CD14-positive monocyte (primary cell): Measurements from ENCODE around the gene LIPI. TPM values are rescaled to one million over a fixed set of nuclear protein-coding genes. Genes with fewer than 3 reads are reported as not detected.

Experiments
- DNase-seq, 3 donors: peaks; one replicate each; pipeline ENCODE4 v3.0.0-alpha.2; 2011 to 2022
- H2AFZ ChIP-seq: 2 replicates; pipeline ENCODE4 v1.6.0; 2012; ENCODE audit warnings: mild to moderate bottlenecking, low read depth, low read length, inconsistent platforms; ENCODE audit not compliant: insufficient read depth, poor library complexity, severe bottlenecking
- H3K27ac ChIP-seq, 2 donors: 1 replicate in 1 of 2; 2 replicates in 1 of 2; pipeline ENCODE4 v1.5.1; 2012 to 2013; ENCODE audit warnings: low read length in 2 of 2, control low read depth in 1 of 2, inconsistent platforms in 1 of 2, low read depth in 1 of 2, mild to moderate bottlenecking in 1 of 2
- H3K27me3 ChIP-seq, 2 donors: one replicate each; pipeline versions ENCODE4 v1.6.0 to v1.6.1; 2011 to 2013; ENCODE audit warnings: low read length in 2 of 2; ENCODE audit not compliant: control insufficient read depth in 2 of 2, insufficient read depth in 2 of 2
- H3K36me3 ChIP-seq, 2 donors: replicated peaks in 1 of 2; 1 replicate in 1 of 2; 2 replicates in 1 of 2; pipeline versions ENCODE4 v1.5.1 to v1.6.1; 2012 to 2013; ENCODE audit warnings: low read length in 2 of 2, control low read depth in 1 of 2, inconsistent platforms in 1 of 2, mild to moderate bottlenecking in 1 of 2; ENCODE audit not compliant: insufficient read depth in 2 of 2, control insufficient read depth in 1 of 2
- H3K4me1 ChIP-seq, 2 donors: 1 replicate in 1 of 2; 2 replicates in 1 of 2; pipeline versions ENCODE4 v1.5.1 to v1.6.1; 2012 to 2013; ENCODE audit warnings: low read length in 2 of 2, control low read depth in 1 of 2, inconsistent platforms in 1 of 2, mild to moderate bottlenecking in 1 of 2, moderate library complexity in 1 of 2; ENCODE audit not compliant: insufficient read depth in 2 of 2, control insufficient read depth in 1 of 2
- H3K4me2 ChIP-seq: replicated peaks from 2 replicates; pipeline ENCODE3; 2012; ENCODE audit warnings: low read length, moderate library complexity, mild to moderate bottlenecking; ENCODE audit not compliant: poor library complexity, severe bottlenecking; ENCODE audit errors: extremely low read depth
- H3K4me3 ChIP-seq, 3 experiments: fragments of 200-600 bp in 1 of 3; sonication (generic) in 1 of 3; replicated peaks in 1 of 3; 1 replicate in 2 of 3; 2 replicates in 1 of 3; pipeline ENCODE4 v1.5.1; 2011 to 2013; ENCODE audit warnings: low read length in 3 of 3, mild to moderate bottlenecking in 3 of 3, control low read depth in 2 of 3, low read depth in 2 of 3, inconsistent platforms in 1 of 3, moderate library complexity in 1 of 3
- H3K79me2 ChIP-seq: 2 replicates; pipeline ENCODE4 v1.6.0; 2012; ENCODE audit warnings: mild to moderate bottlenecking, control low read depth, inconsistent platforms, low read length, moderate library complexity; ENCODE audit not compliant: insufficient read depth
- H3K9ac ChIP-seq: 2 replicates; pipeline ENCODE4 v1.6.0; 2017; ENCODE audit warnings: low read length, mild to moderate bottlenecking; ENCODE audit not compliant: insufficient read depth, poor library complexity, severe bottlenecking
- H3K9me3 ChIP-seq, 2 donors: replicated peaks in 1 of 2; 1 replicate in 1 of 2; 2 replicates in 1 of 2; pipeline versions ENCODE4 v1.5.1 to v1.6.1; 2012 to 2013; ENCODE audit warnings: low read length in 2 of 2, control low read depth in 1 of 2; ENCODE audit not compliant: control insufficient read depth in 1 of 2, insufficient read depth in 1 of 2
- H4K20me1 ChIP-seq: 2 replicates; pipeline ENCODE4 v1.6.0; 2012; ENCODE audit warnings: mild to moderate bottlenecking, low read length, control low read depth, moderate library complexity; ENCODE audit not compliant: insufficient read depth
- H3K27ac Mint-ChIP-seq, 7 donors: one replicate each; pipeline ENCODE4 v1.8.0; 2020; ENCODE audit warnings: mild to moderate bottlenecking in 7 of 7, mixed read lengths in 7 of 7, moderate library complexity in 6 of 7, inconsistent platforms in 2 of 7
- H3K27me3 Mint-ChIP-seq, 3 donors: one replicate each; pipeline ENCODE4 v1.8.0; 2021 to 2022; ENCODE audit warnings: low read depth in 3 of 3, mild to moderate bottlenecking in 3 of 3, mixed read lengths in 3 of 3, moderate library complexity in 3 of 3, inconsistent platforms in 1 of 3
- H3K36me3 Mint-ChIP-seq, 2 donors: one replicate each; pipeline ENCODE4 v1.8.0; 2020; ENCODE audit warnings: mixed read lengths in 2 of 2, inconsistent platforms in 1 of 2, mild to moderate bottlenecking in 1 of 2
- H3K4me1 Mint-ChIP-seq: one replicate; pipeline ENCODE4 v1.8.0; 2020; ENCODE audit warnings: mild to moderate bottlenecking, mixed read lengths
- H3K4me3 Mint-ChIP-seq, 2 donors: one replicate each; pipeline ENCODE4 v1.8.0; 2020; ENCODE audit warnings: mild to moderate bottlenecking in 2 of 2, mixed read lengths in 2 of 2, moderate library complexity in 1 of 2
- H3K9me3 Mint-ChIP-seq, 7 donors: one replicate each; pipeline ENCODE4 v1.8.0; 2020 to 2022; ENCODE audit warnings: mixed read lengths in 7 of 7, mild to moderate bottlenecking in 6 of 7, moderate library complexity in 6 of 7, inconsistent platforms in 2 of 7
- CTCF ChIP-seq: fragments of 200-600 bp; IDR thresholded peaks from one replicate; pipeline ENCODE4 v1.8.0; 2022; ENCODE audit warnings: antibody characterized with exemption, mild to moderate bottlenecking
- WGBS: methylation state at CpG from one replicate; pipeline ENCODE4 v1.1.5; 2013; ENCODE audit warnings: missing lambda C conversion rate; ENCODE audit not compliant: insufficient coverage; 5-methylcytosine and 5-hydroxymethylcytosine counted together
- intact Hi-C, 2 donors: fragments of 100-400 bp; cut with micrococcal nuclease; formaldehyde crosslinking; loops; one replicate each; pipeline versions ENCODE4 v1.15.0 to v1.15.1; 2023
- polyA plus RNA-seq, 3 donors: library from polyadenylated mRNA; depleted of rRNA in 1 of 3; unstranded in 2 of 3; stranded (reverse) in 1 of 3; fragments of 300-500 nt in 2 of 3; fragments of >200 nt in 1 of 3; fragmentation: Illumina TruSeq in 2 of 3; gene quantifications; 1 replicate in 2 of 3; 2 replicates in 1 of 3; pipeline ENCODE4 v1.2.3, GENCODE V29; 2012 to 2021

Gene LIPI
- polyA plus RNA-seq, 3 donors = not detected

GRCh38 chr21:14241297-14241696 is 30.5 kb upstream of the LIPI start:
- Histone ChIP-seq H3K79me2 (no peaks in the 10 kb centered on the region), H3K27me3 (no peaks in the 10 kb centered on the region), H3K27ac (no peak overlapping the region), H3K4me3 (no peak overlapping the region), H2AFZ (no peak overlapping the region), H4K20me1 (no peaks in the 10 kb centered on the region), H3K9ac (no peak overlapping the region), H3K36me3 (no peaks in the 10 kb centered on the region), H3K9me3 (no peaks in the 10 kb centered on the region), H3K4me1 (no peaks in the 10 kb centered on the region), H3K4me2 (no peak overlapping the region)
- peak; percentile 3 to 40 (median 12) for DNase-seq
- Mint-ChIP-seq H3K4me1 (peaks cover 11% of the 10 kb centered on the region), H3K9me3 (peaks cover 0 to 1% (median 0%) of the 10 kb centered on the region in 7 donors), H3K4me3 (no peak overlapping the region), H3K27me3 (no peaks in the 10 kb centered on the region), H3K36me3 (no peaks in the 10 kb centered on the region), H3K27ac (no peak overlapping the region)
- intact Hi-C loops = no loop called here
- no peak for TF ChIP-seq CTCF
- 83% methylated on average over 1 of the region's 2 CpGs for WGBS

- Histone ChIP-seq H3K4me2 (no peak overlapping the region), H2AFZ (no peak overlapping the region), H3K9ac (no peak overlapping the region), H3K4me3 (no peak overlapping the region), H3K27ac (no peak overlapping the region), H3K36me3 (no peaks in the 10 kb centered on the region), H3K79me2 (no peaks in the 10 kb centered on the region), H3K4me1 (no peaks in the 10 kb centered on the region), H3K9me3 (no peaks in the 10 kb centered on the region), H3K27me3 (no peaks in the 10 kb centered on the region), H4K20me1 (no peaks in the 10 kb centered on the region)
- Mint-ChIP-seq H3K9me3 (peaks cover 0 to 2% (median 0%) of the 10 kb centered on the region in 7 donors), H3K27me3 (no peaks in the 10 kb centered on the region), H3K4me3 (no peak overlapping the region), H3K36me3 (no peaks in the 10 kb centered on the region), H3K4me1 (peaks cover 11% of the 10 kb centered on the region), H3K27ac (no peak overlapping the region)
- TF ChIP-seq CTCF = no peak
- WGBS = no CpG with 5 or more reads among the region's 2 CpGs
- DNase-seq = peak in 1 of 3 donors; percentile 4
- intact Hi-C loops = no loop called here
Observed at GRCh38 chr21:14239281-14239680, 28.5 kb upstream of the LIPI start.
